Measurements from ENCODE around the gene UBAC2.

GRCh38 chr13:99151516-99151915 is 49.1 kb upstream of the UBAC2 start:
- no peak for TF ChIP-seq CTCF (conservative IDR thresholded peaks at IDR 0.05)
- TF ChIP-seq EZH2 (IDR thresholded peaks at IDR 0.05; ENCODE audit: low read depth) = no peak

Measured in PC-9 (cell line).